Uterus (tissue), 4 donors: ENCODE data around the gene KCNJ3. TPM values are rescaled to one million over a fixed set of nuclear protein-coding genes. Genes with fewer than 3 reads are reported as not detected.
"Not testable (repeated sequence)": the region's sequence is repeated elsewhere in the genome, so short reads cannot be mapped to it uniquely, and the experiment has no call there.

Experiments used
- DNase-seq, 2 donors: peaks; one replicate each; pipeline ENCODE4 v3.0.0-alpha.2; 2019 to 2020
- H3K27ac ChIP-seq, 2 donors: fragments of 200-600 bp; sonication (generic); 1 replicate in 1 of 2; 2 replicates in 1 of 2; pipeline ENCODE4 v1.5.1; 2016 to 2018
- H3K27me3 ChIP-seq, 2 donors: fragments of 200-600 bp; sonication (generic); one replicate each; pipeline ENCODE4 v1.5.1; 2018 to 2019; ENCODE audit warnings: control low read depth in 1 of 2
- H3K36me3 ChIP-seq, 2 donors: fragments of 200-600 bp; sonication (generic); one replicate each; pipeline ENCODE4 v1.5.1; 2019; ENCODE audit warnings: control low read depth in 1 of 2
- H3K4me1 ChIP-seq, 2 donors: fragments of 200-600 bp; sonication (generic); one replicate each; pipeline ENCODE4 v1.5.1; 2018 to 2019; ENCODE audit warnings: control low read depth in 1 of 2
- H3K4me3 ChIP-seq, 2 donors: fragments of 200-600 bp; sonication (generic); 1 replicate in 1 of 2; 2 replicates in 1 of 2; pipeline ENCODE4 v1.5.1; 2018 to 2019; ENCODE audit warnings: mild to moderate bottlenecking in 1 of 2
- H3K9me3 ChIP-seq, 2 donors: fragments of 200-600 bp; sonication (generic); one replicate each; pipeline ENCODE4 v1.5.1; 2019; ENCODE audit warnings: control low read depth in 1 of 2
- POLR2A ChIP-seq, 2 donors: fragments of 450-650 bp; IDR thresholded peaks; one replicate each; pipeline ENCODE4 v1.6.1; 2016; ENCODE audit warnings: antibody characterized with exemption in 2 of 2, mild to moderate bottlenecking in 1 of 2, moderate library complexity in 1 of 2
- intact Hi-C: fragments of 100-400 bp; cut with DNase I; formaldehyde crosslinking; loops from one replicate; pipeline ENCODE4 v1.15.1; 2023; ENCODE audit warnings: low total_unique reads
- total RNA-seq, 4 donors: library from RNA; depleted of rRNA in 3 of 4; stranded (reverse); fragments of >200 nt in 3 of 4; gene quantifications; one replicate each; pipeline versions ENCODE4 v1.1.0 to v1.2.4, GENCODE V29; 2014 to 2023
- TF ChIP-seq, protein P1 (sequence below), 4 experiments: fragments of 200-600 bp in 2 of 4; fragments of 450-650 bp in 2 of 4; sonication (generic) in 2 of 4; IDR thresholded peaks; one replicate each; pipeline ENCODE4 v1.5.1; 2016 to 2019; ENCODE audit warnings: antibody characterized with exemption in 4 of 4, mild to moderate bottlenecking in 2 of 4, moderate library complexity in 1 of 4
- donor health status: DM: yes; HTN: yes; CAD: no.

The KCNJ3 gene
- total RNA-seq, 4 donors from 2014 or later, result 0.69 to 0.91 TPM; not detected in 2

DNA sequence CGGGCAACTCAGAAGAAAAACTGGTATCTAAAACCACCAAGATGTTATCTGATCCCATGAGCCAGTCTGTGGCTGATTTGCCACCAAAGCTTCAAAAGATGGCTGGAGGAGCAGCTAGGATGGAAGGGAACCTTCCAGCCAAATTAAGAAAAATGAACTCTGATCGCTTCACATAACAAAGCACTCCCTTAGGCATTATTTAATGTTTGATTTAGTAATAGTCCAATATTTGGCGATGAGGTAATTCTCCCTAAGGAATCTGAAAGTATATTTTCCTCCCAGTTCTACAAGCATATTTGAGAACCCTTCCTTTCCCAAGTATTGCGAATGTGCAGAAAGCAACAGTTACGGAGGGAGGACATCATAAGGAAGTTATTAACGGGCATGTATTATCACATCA lies 156.6 kb downstream of the KCNJ3 start:
- TF ChIP-seq, protein P1, sequence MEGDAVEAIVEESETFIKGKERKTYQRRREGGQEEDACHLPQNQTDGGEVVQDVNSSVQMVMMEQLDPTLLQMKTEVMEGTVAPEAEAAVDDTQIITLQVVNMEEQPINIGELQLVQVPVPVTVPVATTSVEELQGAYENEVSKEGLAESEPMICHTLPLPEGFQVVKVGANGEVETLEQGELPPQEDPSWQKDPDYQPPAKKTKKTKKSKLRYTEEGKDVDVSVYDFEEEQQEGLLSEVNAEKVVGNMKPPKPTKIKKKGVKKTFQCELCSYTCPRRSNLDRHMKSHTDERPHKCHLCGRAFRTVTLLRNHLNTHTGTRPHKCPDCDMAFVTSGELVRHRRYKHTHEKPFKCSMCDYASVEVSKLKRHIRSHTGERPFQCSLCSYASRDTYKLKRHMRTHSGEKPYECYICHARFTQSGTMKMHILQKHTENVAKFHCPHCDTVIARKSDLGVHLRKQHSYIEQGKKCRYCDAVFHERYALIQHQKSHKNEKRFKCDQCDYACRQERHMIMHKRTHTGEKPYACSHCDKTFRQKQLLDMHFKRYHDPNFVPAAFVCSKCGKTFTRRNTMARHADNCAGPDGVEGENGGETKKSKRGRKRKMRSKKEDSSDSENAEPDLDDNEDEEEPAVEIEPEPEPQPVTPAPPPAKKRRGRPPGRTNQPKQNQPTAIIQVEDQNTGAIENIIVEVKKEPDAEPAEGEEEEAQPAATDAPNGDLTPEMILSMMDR (IDR thresholded peaks at IDR 0.05), result no peak
- TF ChIP-seq POLR2A (IDR thresholded peaks at IDR 0.05), result no peak

DNA sequence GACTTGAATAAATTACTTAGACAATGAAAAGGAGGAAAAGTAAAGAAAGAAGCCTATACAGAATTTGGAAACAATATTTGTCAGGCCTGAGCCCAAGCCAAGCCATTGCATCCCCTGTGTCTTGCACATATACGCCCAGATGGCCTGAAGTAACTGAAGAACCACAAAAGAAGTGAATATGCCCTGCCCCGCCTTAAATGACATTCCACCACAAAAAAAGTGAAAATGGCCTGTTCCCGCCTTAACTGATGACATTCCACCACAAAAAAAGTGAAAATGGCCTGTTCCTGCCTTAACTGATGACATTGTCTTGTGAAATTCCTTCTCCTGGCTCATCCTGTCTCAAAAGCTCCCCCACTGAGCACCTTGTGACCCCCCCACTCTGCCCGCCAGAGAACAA lies 168.7 kb downstream of the KCNJ3 start:
- H3K4me3 ChIP-seq, H3K27ac ChIP-seq, DNase-seq, H3K9me3 ChIP-seq, H3K36me3 ChIP-seq, H3K4me1 ChIP-seq, intact Hi-C loops, H3K27me3 ChIP-seq: not testable (repeated sequence)

More for the DNA sequence above, 156.6 kb downstream of the KCNJ3 start:
- H3K27me3 ChIP-seq, result no peaks in the 10 kb centered on the region
- intact Hi-C loops, result no loop called here
- no peak overlapping the region for H3K4me3 ChIP-seq
- H3K9me3 ChIP-seq, result no peaks in the 10 kb centered on the region
- no peak overlapping the region for H3K27ac ChIP-seq
- no peak for DNase-seq
- no peaks in the 10 kb centered on the region for H3K36me3 ChIP-seq
- H3K4me1 ChIP-seq, result no peaks in the 10 kb centered on the region

DNA sequence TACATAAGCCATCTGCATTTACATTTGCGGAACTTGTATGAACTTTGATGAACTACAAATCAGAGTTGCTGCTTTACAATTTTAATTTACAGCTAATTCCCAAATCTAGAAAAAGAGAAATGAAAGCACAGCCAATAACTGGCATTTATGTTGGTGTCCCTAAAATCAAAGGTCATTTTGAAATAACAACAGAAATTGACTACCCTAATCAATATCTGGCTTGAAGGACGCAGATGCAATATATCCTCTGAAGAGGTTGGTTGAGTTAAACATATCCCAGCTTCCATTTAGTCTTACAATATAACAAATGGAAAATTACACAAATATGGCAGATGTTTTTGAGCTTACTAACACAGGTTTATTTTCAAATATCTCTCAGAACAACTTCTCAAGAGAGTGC lies 177.5 kb downstream of the KCNJ3 start:
- Histone ChIP-seq H3K4me3 (no peak overlapping the region), H3K27ac (no peak overlapping the region), H3K9me3 (no peaks in the 10 kb centered on the region), H3K27me3 (no peaks in the 10 kb centered on the region), H3K36me3 (no peaks in the 10 kb centered on the region), H3K4me1 (no peaks in the 10 kb centered on the region)
- DNase-seq, result no peak
- intact Hi-C loops, result no loop called here
- TF ChIP-seq POLR2A (IDR thresholded peaks at IDR 0.05), result no peak
- TF ChIP-seq, protein P1 (IDR thresholded peaks at IDR 0.05), result no peak

DNA sequence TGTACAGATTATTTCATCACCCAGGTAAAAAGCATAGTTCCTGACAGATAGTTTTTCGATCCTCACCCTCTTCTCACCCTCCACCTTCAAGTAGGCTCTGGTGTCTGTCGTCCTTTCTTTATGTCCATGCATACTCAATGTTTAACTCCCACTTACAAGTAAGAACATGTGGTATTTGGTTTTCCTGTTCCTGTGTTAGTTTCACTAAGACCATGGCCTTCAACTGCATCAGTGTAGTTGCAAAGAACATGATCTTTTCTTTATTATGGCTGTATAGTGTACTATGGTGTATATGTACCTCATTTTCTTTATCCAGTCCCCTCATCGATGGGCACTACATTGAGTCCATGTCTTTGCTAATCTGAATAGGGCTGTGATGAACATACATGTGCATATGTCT lies 184.2 kb downstream of the KCNJ3 start:
- Histone ChIP-seq H3K9me3 (no peaks in the 10 kb centered on the region), H3K27ac (no peak overlapping the region), H3K4me1 (no peaks in the 10 kb centered on the region), H3K27me3 (no peaks in the 10 kb centered on the region), H3K4me3 (no peak overlapping the region), H3K36me3 (no peaks in the 10 kb centered on the region)
- TF ChIP-seq POLR2A (IDR thresholded peaks at IDR 0.05), result no peak
- TF ChIP-seq, protein P1 (IDR thresholded peaks at IDR 0.05), result no peak
- intact Hi-C loops, result no loop called here
- DNase-seq, result no peak

DNA sequence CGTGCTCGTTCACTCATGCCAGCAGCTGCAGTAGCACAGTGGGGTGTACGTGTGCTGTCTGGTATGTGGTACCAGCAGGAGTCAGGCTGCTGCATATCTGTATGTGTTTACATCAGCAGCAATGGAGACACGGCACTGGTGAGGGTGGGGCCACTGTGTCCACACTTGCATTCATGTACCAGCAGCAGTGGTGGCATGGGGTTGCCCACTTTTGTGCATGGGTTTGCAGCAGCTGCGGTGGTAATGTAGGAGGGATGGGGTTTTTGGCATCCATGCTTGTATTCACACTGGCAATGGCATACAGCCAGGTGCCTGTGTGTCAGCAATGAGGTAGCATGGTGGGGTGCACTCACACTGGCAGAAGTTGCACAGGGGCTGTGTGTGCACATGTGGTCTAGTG lies 187.8 kb downstream of the KCNJ3 start:
- H3K9me3 ChIP-seq, result no peaks in the 10 kb centered on the region
- no peaks in the 10 kb centered on the region for H3K4me1 ChIP-seq
- H3K27ac ChIP-seq, result no peak overlapping the region
- intact Hi-C loops, result no loop called here
- H3K4me3 ChIP-seq, result no peak overlapping the region
- H3K36me3 ChIP-seq, result no peaks in the 10 kb centered on the region
- DNase-seq, result no peak
- TF ChIP-seq, protein P1 (IDR thresholded peaks at IDR 0.05), result no peak
- TF ChIP-seq POLR2A (IDR thresholded peaks at IDR 0.05), result no peak
- H3K27me3 ChIP-seq, result no peaks in the 10 kb centered on the region

DNA sequence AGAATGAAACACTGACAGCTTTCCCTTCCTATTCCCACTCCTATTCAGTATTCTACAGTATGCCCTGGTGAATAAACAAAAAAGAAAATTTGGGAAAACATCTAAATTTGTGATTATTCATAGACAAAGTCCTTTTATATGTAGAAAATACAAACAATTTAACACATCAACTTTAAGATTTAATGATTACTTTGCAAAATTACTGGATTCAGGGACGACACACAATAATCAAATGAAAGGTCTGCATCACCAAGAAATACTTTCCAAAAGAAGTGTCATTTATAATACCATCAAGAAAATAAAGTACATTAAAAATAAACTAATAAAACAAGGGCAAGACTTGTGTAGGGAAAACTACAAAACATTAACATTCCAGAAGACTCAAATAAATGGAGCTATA lies 199.8 kb downstream of the KCNJ3 start:
- TF ChIP-seq, protein P1 (IDR thresholded peaks at IDR 0.05), result no peak
- TF ChIP-seq POLR2A (IDR thresholded peaks at IDR 0.05), result no peak
- Histone ChIP-seq H3K4me3 (no peak overlapping the region), H3K9me3 (no peaks in the 10 kb centered on the region), H3K4me1 (no peaks in the 10 kb centered on the region), H3K27me3 (no peaks in the 10 kb centered on the region), H3K27ac (no peak overlapping the region), H3K36me3 (no peaks in the 10 kb centered on the region)
- DNase-seq, result no peak
- intact Hi-C loops, result no loop called here
